Measurements from ENCODE around the gene RNF223.

The RNF223 gene
- 0 to 0.08 (median 0) reads per million in 4 donors for total RNA-seq

DNA sequence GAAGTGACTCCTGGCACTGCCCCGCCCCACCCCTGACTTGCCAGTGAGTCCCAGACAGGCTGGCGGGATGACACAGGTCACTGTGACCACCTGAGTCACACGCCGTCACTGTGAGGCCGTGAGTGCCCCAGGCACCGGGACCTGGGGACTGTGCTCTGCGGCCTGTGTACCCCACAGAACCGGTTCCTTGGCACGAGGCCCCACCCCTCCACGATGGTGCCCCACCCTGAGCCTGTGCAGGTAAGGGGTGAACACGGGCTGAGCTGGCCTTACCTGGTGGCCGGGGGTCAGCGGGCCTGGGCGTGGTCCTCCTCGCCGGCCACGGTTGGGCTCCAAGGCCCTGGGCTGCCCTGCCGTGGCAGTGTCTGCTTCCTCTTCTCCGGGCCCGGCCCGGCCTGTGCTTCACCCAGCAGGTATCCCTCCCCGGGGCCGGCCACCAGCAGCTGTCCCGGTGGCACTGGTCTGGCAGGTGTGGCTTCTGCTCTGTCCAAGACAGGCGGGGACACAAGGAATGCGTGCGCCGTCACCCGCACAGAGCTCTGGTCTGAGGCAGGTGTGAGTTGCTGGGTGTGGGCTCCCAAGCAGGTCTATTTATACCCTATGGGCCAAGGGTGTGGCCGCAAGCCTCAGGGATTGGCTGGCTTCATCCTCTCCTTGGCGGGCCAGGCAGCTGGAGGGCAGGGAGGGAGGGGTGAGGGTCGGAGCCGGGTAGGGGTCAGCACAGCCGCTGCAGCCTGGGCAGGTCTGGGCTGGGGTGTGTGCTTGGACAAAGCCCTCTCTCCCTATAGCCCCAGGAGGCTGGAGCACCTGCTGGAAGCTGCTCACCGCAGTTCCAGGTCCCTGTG is at the start of gene RNF223:
Gene RNF223 (minus strand): TSS at position 564 of the 845 bp plus-strand sequence. CDS start 1,740 bp downstream, outside the sequence.
- DNase-seq = peak in 2 of 5 donors; percentile 5 to 8

DNA sequence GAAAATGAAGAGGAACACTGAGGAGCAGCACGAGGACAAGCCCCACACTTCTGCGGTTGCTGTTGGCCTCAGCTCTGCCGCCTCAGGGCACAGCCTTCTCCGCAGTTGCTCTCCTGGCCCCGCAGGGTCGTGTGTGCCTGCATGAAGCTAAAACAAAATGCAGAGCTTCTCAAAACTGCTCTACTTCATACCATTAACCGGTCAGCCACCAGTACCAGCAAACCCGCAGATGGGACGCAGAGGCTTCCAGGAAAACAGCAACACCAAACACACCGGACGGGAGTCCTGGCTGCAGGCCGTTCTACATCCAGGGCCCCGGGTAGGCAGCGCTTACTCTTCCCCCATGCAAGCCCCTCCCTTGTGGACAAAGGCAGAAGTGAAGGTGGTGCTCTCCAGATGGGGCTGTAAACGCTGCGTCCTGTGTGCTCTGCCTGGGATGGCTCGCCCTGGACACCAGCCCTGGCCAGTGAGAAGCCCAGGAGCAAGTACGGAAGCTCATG is 48.9 kb upstream of the RNF223 start:
- DNase-seq = no peak

DNA sequence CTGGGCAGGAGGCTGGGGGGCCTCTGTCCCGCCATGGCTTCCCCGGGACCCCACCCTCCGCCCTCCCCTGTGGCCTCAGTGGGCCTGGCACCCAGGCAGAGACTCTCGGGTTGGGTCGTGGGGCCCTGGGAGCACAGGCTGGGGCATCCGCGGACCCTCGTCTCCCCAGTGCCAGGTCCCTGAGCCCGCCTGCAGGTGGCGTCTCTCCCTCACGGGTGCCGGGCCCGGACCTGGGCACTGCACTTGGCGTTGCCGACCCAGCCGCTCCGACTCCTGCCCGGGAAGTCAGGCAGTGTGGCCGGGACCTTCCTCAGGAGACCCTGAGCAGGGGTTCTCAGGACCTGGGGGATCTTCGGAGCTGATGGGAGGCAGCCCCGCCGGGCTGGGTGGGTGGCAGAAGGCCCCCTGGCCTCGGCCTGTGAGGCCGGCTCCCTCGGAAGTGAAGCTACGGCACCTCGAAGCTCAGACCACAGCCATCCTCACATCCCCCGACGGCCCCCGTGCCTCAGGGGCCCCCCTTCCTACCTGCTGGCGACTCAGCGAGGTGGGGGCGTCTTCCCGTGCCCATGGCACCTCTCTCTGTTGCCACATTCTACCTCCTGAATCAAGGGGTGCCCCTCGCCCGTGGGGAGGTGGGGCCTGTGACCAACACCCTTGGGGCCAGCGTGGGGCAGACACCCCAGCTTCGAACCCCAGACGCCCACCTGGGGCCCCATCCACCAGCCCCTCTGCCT is 48.1 kb upstream of the RNF223 start:
- DNase-seq = peak; percentile 65 to 79 (median 76)

DNA sequence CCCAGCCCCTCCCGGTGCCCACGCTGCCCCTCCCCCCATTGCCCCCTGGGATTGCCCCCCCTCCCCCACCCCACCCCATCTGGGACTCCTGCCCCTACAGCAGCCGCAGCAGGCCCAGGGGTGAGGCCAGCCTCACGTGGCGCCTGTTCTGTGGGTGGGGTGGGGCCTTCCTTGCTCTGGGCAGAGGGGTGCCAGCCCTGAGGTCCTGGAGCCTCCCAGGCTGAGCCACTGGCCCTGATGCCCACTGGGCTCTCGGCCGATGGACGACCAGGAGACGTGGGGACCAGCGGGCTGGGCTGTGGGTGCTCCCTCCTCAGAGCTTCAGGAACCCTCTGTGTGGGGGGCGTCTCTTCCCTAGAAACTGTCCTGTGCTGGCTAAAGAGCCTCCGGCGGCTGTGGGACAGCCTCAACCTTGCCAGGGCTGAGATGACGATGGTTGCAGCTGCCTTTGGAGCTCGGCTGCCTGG is 47.5 kb upstream of the RNF223 start:
- DNase-seq = no peak

DNA sequence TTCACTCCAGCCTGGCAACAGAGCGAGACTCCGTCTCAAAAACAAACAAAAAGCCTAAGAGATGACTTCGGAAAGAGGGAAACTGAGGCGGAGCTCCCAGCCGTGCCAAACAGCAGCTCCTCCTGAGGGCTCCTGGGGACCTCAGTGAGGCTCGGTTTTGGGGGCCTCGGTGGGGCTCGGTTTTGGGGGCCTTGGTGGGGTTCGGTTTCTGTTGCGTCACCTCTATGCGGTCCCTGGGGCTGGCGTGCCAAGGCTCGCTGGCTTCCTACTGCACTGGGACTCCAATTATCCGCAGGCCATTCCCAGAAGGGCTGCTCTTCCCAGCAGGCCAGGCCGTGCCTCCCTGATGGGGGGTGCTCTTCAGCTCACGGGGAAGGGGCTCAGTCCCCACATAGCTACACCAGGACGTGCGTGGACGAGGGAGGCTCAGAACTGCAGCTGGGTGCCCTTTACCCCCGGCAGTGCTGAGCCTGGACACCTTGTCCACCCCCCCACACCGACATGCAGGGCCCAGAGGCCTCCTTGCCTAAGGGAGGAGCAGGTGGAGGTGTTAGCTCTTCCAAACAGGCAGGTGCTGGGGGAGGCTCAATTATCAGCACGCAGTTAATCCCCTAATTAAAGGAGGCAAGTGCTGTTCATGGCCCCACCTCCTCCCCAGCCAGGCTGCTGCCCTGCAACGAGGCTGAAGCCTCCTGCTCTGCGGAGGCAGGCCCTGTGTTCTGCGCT is 46.9 kb upstream of the RNF223 start:
- no peak for DNase-seq

DNA sequence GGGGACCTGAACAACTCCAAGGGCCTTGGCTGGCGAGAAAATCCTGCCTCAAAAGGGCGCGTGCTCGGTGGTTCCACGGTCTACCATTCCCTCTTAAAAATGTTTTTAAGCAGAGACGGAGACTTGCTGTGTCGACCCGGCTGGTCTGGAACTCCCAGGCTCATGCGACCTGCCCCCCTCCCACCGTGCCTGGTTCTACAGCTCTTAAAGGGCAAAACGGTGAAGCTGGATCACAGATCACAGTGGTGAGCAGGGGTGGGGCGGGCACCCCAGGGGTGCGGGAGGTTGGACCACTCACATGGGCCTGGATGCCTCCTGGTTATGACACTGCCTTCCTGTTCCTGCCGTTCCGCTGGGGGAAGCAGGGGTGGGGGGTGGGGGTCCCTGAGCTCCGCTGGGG is 46.0 kb upstream of the RNF223 start:
- no peak for DNase-seq

DNA sequence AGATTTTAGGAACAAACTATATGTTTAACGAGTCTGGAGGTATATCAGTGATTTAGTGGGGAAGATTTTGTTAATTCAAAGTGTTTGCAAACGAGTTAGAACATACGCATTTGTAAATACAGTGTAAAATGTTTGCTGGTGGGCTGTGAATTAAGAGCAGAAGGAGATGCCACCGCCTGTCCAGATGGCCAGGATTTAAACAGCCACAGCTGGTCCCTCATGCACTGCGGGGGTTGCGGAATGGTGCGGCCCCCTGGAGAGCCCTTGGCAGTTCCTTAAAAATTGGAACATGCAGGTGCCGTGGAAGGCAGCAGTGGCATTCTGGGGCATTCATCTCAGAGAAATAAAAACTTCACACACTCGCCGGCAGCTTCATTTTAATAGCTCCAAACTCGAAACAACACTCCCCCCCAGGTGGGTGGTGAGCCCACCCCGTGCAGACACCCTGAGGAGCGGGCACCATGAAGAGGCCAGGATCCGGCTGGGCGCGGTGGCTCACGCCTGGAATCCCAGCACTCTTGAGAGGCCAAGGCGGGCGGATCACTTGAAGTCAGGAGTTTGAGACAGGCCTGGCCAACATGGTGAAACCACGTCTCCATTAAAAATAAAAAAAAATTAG is 45.3 kb upstream of the RNF223 start:
- no peak for DNase-seq

DNA sequence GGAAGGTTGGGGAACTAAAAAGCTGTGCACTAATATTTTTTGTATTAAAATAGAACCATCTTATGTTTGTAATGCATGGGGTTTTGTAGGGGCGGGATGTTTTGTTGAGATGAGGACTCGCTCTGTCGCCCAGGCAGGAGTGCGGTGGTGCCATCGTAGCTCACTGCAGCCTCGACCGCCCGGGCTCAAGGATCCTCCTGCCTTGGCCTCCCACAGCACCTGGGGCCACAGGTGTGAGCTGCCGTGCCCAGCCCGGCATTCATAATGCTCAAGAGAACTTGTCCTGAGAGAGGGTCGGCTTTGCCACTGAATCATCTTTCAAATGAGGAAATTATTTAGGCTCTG is 44.7 kb upstream of the RNF223 start:
- no peak for DNase-seq

DNA sequence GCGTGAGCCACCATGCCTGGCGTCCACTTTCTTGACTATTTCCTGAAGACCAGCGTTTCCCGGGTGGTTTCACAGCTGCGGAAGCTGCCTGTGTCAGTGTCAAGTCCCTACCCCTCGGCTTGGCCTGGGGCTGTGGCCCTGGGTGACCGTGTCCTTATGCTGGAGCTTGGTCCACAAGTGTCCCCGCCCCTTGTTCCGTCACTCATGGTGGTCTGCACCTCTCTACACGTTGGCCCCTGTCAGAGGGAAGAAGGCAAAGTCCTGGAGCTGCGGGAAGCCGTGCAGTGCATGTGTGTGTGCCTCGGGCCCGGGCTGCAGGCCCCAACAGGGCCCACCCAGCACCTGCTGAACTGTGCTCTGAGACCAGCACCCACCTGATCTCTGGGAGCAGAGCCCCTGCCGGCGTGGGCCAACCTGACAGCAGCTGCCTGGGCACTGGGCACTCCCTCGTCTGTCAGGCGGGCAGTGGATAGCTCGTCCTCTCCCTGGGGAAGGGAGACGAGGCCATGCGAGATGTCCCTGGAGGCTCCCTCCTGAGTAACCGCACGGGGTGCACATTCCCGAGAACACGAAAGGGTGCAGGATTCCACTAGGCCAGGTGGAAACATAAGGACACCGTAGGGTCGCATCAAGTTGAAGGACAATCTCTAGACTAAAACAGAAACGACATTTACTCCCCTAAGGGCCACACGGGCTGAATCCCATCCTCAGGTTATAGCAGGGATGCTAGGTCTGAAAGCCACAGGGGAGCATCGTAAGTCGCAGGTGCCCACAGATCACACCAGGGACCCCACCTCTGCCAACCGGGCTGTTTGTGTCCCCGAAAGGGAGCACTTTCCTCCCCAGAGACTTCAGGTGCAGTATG is 44.1 kb upstream of the RNF223 start:
- DNase-seq = no peak

DNA sequence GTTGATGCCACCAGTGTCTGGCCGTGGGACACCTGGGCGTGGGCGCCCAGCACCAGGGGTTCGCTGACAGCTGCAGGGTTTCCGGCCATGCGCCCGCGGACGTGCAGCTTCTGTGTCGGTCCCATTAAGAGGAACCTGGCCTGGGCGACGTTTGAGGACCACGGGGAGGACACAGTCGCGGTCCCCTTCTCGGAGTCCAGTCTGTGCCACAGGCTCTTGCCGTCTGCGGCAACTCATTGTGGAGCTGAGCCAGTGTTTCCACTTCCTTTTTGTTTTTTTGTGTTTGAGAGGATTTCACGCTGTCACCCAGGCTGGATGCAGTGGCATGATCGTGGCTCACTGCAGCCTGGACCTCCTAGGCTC is 43.3 kb upstream of the RNF223 start:
- no peak for DNase-seq

DNA sequence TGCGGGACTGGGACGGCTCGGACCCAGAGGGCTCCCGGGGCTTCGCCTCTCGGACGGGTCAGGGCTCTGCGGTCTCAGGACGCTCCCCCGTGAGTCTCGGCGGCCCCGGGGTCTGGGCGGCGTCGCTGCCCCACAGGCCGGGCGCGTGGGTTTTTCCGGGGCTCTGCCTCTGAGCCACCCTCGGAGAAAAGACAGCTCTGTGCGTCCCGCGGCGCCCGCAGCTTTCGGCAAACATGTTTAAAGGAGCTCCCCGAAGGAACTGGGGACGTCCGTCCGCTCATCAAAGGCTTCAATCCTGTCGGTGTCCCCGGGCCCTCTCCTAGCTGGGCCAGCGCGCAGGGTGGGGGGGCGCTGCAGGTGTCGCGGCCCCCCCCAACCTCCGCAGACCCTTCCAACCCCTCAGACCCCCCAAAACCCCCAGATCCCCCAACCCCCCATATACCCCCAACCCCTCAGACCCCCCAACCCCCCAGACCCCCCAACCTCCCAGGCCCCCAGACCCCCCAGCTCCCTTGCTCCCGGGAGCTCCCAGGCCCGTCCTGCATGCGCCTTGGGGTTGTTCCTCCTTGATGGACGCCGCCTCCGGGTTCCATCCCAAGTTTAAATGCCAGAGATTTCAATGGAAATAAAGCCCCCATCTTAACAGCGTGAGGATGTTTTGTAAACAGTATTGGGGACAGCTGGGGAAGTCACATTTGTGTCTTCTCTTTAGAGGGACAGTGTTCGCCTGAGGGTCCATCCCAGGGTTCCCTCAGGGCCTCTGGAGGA is 42.8 kb upstream of the RNF223 start:
- DNase-seq = peak in 3 of 5 donors; percentile 25 to 45 (median 30)

DNA sequence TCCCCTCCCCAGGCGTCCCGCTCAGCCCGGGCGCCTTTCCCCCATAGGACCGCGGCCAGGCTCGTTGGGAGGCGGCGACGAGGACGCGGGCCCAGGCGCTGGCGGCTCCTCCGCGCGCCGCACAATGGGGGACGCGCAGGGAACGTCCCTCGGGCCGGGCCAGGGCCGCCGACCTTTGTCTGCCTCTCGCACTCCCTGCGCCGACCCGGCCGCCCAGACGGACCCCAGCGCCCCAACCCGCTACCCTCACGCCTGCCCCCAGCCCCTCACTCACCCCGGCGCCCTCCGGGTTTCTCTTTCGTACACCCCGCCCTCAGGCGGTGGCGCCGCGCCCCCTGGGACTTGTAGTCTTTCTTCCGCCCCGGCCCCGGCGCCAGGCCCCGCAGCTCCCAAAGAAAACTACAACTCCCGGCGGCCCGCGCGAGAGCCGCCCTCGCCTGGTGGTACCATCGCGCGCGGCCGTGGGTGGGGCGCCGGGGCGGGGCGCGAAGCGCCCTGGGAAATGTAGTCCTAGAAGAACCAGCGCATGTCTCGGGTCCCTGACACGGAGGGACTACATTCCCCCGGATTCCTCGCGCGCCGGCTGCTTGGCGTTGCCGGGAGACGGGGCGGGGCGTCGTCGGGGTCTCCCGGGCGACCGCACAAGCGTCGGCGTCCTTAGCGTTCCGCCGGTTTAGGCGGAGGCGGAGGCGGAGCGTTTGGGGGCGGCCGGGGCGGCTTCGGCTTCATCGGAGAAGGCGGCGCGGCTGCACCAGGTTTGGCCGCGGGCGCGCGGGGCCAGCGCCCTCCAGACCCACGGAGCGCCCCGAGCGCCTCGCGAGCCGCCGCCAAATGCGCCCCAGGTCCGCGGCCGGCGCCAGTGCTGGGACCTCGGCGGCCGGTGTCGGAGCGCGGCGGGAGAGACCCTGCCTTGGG is 41.9 kb upstream of the RNF223 start, which contains the start of gene C1orf159:
Gene C1orf159 (minus strand): TSS at position 304 of the 915 bp plus-strand sequence. CDS start 24,546 bp downstream, outside the sequence.
- DNase-seq = peak; percentile 95 to 98 (median 97)

DNA sequence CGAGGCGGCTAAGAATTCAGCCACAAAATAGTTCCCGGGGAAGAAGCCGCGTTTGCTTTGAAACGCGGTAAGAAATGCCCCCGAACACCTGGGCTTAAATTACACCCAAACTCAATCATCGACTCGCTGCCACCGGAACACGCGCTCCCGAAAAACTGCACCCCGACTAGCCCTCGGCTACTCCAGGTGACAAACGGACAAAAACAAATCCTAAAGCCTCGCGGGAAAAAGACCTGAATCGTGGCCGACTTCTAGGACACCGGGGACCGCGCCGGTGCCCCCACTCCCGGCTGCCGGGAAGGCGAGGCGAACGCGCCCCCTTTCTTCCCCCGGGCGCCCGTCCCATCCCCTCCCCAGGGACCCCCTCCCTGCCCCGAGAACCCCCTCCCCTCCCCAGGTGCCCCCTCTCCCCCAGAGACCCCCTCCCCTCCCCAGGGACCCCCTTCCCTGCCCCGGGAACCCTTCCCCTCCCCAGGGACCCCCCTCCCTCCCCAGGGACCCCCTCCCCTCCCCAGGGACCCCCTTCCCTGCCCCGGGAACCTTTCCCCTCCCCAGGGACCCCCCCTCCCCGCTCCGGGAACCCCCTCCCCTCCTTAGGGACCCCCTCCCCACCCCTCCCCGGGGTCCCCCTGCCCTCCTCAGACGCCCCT is 41.2 kb upstream of the RNF223 start:
- DNase-seq = no peak

DNA sequence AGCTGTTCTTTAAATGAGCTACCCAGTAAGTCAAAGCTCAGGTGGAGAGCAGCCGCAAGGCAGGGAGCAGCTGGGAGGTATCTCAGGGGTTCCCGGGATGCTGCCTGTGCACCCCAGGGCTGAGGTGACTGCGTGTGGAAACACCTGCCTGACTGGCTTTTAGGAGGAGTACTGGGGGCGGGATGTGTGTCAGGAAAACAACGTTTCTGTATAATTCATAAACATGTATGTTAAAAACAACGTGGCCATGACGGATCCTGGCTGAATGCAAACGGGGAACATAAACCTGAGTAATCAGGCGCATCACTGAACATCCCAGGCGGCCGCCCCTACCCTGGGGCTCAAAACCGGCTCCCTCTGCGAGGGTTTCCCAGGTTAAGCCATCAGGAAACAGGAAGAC is 40.3 kb upstream of the RNF223 start:
- DNase-seq = no peak

DNA sequence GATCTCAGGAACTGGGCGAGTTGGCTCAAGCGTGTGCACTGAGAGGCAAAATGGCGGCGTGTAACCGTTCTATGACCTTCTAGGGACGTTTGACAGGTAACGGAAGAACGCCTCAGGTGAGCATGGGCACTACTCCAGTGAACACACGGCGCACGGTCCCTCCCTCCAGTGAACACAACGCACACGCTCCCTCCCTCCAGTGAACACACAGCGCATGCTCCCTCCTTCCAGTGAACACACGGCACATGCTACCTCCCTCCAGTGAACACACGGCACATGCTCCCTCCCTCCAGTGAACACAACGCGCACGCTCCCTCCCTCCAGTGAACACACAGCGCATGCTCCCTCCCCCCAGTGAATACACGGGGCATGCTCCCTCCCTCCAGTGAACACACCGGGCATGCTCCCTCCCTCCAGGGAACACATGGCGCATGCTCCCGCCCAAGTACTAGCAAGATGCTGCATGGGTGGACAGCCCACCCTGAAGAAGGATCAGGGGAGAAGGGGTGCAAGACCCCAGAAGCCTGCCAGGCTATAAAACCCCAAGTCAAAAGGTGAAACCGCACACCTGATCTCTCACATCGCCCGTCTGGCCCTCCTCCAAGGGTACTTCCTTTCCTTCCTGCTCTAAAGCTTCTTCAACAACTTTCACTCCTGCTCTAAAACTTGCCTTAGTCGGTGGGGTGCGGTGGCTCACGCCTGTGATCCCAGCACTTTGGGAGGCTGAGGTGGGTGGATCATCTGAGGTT is 38.3 kb upstream of the RNF223 start:
- no peak for DNase-seq

DNA sequence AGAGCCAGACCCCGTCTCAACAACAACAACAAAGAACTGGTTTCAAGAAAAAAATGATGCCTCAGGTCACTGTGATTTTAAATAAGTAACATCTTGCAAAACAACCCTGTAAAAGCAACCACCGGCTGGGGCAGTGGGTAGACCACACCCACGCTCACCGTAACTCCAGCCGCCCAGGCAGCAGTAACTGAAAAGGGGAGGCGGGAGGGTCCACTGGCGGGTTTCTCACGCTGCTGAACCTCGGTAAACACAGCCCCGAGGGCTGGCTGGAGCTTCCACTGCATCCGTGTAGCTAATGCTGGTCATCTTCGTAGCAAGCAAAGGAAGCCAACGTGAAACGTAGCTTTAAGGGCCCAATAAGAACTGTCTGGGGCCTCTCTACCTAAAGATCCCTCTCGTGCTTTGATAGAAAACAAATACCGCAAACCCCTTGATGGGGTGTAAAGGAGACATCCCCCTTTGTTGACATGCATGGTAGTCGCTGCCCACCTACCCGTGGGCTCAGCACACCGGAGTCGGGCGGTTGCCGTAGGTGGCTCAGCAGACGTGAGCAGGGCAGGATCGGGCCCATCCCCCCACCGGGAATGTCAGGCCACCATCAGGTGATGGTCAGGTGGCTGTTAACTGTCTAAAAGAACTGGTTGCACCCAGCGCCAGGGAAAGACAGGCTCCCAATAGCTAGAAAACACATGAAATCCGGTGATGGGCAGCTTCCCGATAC is 37.6 kb upstream of the RNF223 start:
- DNase-seq = no peak

DNA sequence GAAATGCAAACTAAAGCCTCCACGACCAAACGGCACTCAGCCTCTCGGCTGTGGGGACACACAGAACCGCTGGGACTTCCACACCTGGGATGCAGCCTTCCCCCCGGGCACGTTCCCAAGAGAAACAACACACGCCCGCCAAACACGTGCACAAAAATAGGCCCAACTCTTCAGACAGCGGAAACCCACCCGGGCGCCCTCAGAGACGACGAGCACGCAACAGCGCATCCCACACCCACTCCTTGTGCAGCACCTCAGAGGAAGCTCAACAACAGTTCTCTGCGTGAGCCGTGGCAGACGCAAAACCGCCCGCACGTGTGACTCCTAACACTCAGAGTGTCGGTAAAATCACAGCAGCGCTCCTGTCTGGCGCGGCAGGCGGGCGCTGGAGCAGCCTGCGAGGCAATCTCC is 36.5 kb upstream of the RNF223 start:
- no peak for DNase-seq

DNA sequence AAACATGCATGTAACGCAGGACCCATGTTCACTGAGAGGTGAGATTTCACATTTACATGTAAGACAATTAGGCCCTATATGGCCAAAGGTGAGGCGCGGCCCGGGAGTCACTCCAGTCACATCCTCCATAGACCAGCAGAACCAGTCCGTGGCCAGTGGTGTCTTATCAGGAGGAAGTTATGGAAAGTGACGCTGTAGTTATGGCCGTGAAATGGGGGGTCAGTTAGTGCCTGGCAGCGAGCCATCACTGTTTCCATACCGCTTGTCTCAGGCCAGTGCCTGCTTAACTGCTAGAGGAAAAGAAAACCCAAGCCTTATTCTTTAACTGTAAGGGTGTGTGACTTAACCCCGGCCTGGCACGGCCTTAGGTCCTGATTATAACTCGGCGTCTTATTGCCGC is 35.6 kb upstream of the RNF223 start:
- no peak for DNase-seq
